Suppressor macrophage (primary cell): ENCODE results near the gene KCNE2.
"Not testable (repeated sequence)": the region's sequence is repeated elsewhere in the genome, so short reads cannot be mapped to it uniquely, and the experiment has no call there.

Source experiments
- DNase-seq, 4 experiments: peaks; one replicate each; pipeline ENCODE4 v3.0.0-alpha.2; 2020 to 2022

Gene KCNE2

GRCh38 chr21:34417448-34418077, 53.8 kb downstream of the KCNE2 start:
- DNase-seq: not testable (repeated sequence)
